K562 (cell line): ENCODE data around the gene BCL2L15. TPM values are rescaled to one million over a fixed set of nuclear protein-coding genes. Genes with fewer than 3 reads are reported as not detected.

Experiments
- ATAC-seq: fragments of 200-7000 bp; cut with Tn5 transposase; 3 replicates; pipeline ENCODE4 v1.9.1; 2020; ENCODE audit warnings: moderate library complexity
- BruUV-seq: library from RNA; stranded (reverse); fragments of 400-500 nt; replicated peaks from 2 replicates; lab custom pipeline; 2021; lab: Mats Ljungman, UMichigan
- CTCF ChIA-PET: fragments of 300-600 bp; formaldehyde crosslinking; extraction: SDS; loops from one replicate; lab custom pipeline; 2021; ENCODE audit warnings: low intra/inter-chr PET ratio; lab: Yijun Ruan, JAX
- POLR2A ChIA-PET: fragments of 300-600, 350-650 bp; sonication (Branson Sonifier 250); formaldehyde crosslinking; extraction: SDS; loops from one replicate; lab custom pipeline; 2021; ENCODE audit warnings: antibody characterized with exemption, inconsistent platforms; lab: Yijun Ruan, JAX
- DNase-seq, 4 experiments: peaks; one replicate each; pipeline versions ENCODE4 v3.0.0 to v3.0.0-alpha.2; 2011 to 2018; ENCODE audit warnings: low spot score in 3 of 4, mixed read lengths in 3 of 4; ENCODE audit errors: extremely low read depth in 1 of 4
- FAIRE-seq: peaks from 2 replicates; lab custom pipeline; 2011; peaks lifted over from hg19 to GRCh38; lab: Jason Lieb, UNC
- H2AFZ ChIP-seq: 2 replicates; pipeline ENCODE4 v1.6.0; 2011; ENCODE audit warnings: low read depth, low read length, control low read depth, inconsistent platforms
- H3K27ac ChIP-seq: fragments of 200-600 bp; 3 replicates; pipeline ENCODE4 v1.8.0; 2011; ENCODE audit warnings: low read depth, mild to moderate bottlenecking, control low read depth, inconsistent platforms, low read length, moderate library complexity, mixed read lengths; ENCODE audit errors: extremely low read depth
- H3K27me3 ChIP-seq, 2 experiments: fragments of 300-600 bp in 1 of 2; 2 replicates in 1 of 2; 3 replicates in 1 of 2; pipeline versions ENCODE4 v1.6.0 to v1.8.0; 2011; ENCODE audit warnings: inconsistent platforms in 2 of 2, low read length in 2 of 2, mild to moderate bottlenecking in 1 of 2, mixed read lengths in 1 of 2, moderate library complexity in 1 of 2; ENCODE audit not compliant: control insufficient read depth in 2 of 2, insufficient read depth in 2 of 2
- H3K36me3 ChIP-seq: fragments of 300-600 bp; 3 replicates; pipeline ENCODE4 v1.8.0; 2011; ENCODE audit warnings: mild to moderate bottlenecking, low read length, inconsistent platforms; ENCODE audit not compliant: control insufficient read depth, insufficient read depth
- H3K4me1 ChIP-seq, 2 experiments: fragments of 200-600 bp in 1 of 2; replicated peaks in 1 of 2; 2 replicates in 1 of 2; 3 replicates in 1 of 2; pipeline versions ENCODE4 v1.5.1 to v1.8.0; 2011; ENCODE audit warnings: inconsistent platforms in 2 of 2, low read length in 2 of 2, mild to moderate bottlenecking in 1 of 2, mixed read lengths in 1 of 2, moderate library complexity in 1 of 2; ENCODE audit not compliant: control insufficient read depth in 2 of 2, insufficient read depth in 2 of 2
- H3K4me2 ChIP-seq: 2 replicates; pipeline ENCODE4 v1.6.1; 2011; ENCODE audit warnings: low read length, control low read depth, inconsistent platforms, mixed read lengths; ENCODE audit not compliant: insufficient read depth
- H3K4me3 ChIP-seq: fragments of 200-600 bp; sonication (generic), shearing (Covaris generic); 2 replicates; pipeline ENCODE4 v1.5.1; 2016; ENCODE audit warnings: control low read depth, inconsistent platforms
- H3K79me2 ChIP-seq: fragments of 200-600 bp; 3 replicates; pipeline ENCODE4 v1.8.0; 2011; ENCODE audit warnings: low read length, inconsistent platforms; ENCODE audit not compliant: control insufficient read depth, insufficient read depth
- H3K9ac ChIP-seq, 2 experiments: 2 replicates each; pipeline versions ENCODE4 v1.6.0 to v1.6.1; 2011; ENCODE audit warnings: low read depth in 2 of 2, low read length in 2 of 2, control low read depth in 1 of 2, inconsistent platforms in 1 of 2, mild to moderate bottlenecking in 1 of 2, mixed read lengths in 1 of 2; ENCODE audit not compliant: insufficient read depth in 1 of 2
- H3K9me1 ChIP-seq: one replicate; pipeline ENCODE4 v1.6.0; 2011; ENCODE audit warnings: inconsistent platforms, mild to moderate bottlenecking, low read length, moderate library complexity; ENCODE audit not compliant: control insufficient read depth, insufficient read depth
- H3K9me3 ChIP-seq: replicated peaks from 2 replicates; pipeline ENCODE4 v1.5.1; 2011; ENCODE audit warnings: low read depth, low read length, inconsistent platforms; ENCODE audit not compliant: control insufficient read depth, insufficient read depth
- H4K20me1 ChIP-seq: replicated peaks from 2 replicates; pipeline ENCODE4 v1.6.1; 2011; ENCODE audit warnings: low read length, inconsistent platforms, mixed read lengths; ENCODE audit not compliant: control insufficient read depth, insufficient read depth
- CC2D1A ChIP-seq: fragments of 450-650 bp; IDR thresholded peaks from 2 replicates; pipeline ENCODE4 v1.6.1; 2017; ENCODE audit warnings: mild to moderate bottlenecking
- NFIC ChIP-seq: fragments of 450-650 bp; IDR thresholded peaks from 2 replicates; pipeline ENCODE4 v1.6.1; 2017; ENCODE audit warnings: mild to moderate bottlenecking, inconsistent platforms
- OTX1 ChIP-seq: fragments of 450-650 bp; formaldehyde crosslinking; IDR thresholded peaks from 2 replicates; pipeline ENCODE4 v1.4.0; 2022; ENCODE audit warnings: mild to moderate bottlenecking
- SMAD3 ChIP-seq: fragments of 450-650 bp; formaldehyde crosslinking; conservative IDR thresholded peaks from 2 replicates; pipeline ENCODE4 v1.4.0; 2020; ENCODE audit warnings: mild to moderate bottlenecking
- XRCC4 ChIP-seq: IDR thresholded peaks from one replicate; pipeline ENCODE4 v1.6.1; 2011; ENCODE audit not compliant: insufficient read depth, insufficient read length; ENCODE audit errors: extremely low read depth
- ZNF76 ChIP-seq: fragments of 250-450 bp; sonication (Bioruptor Pico); IDR thresholded peaks from 2 replicates; pipeline ENCODE4 v1.4.0; 2020; ENCODE audit warnings: mild to moderate bottlenecking, moderate library complexity, borderline replicate concordance
- ZNF778 ChIP-seq: fragments of 450-650 bp; formaldehyde crosslinking; IDR thresholded peaks from 2 replicates; pipeline ENCODE4 v1.4.0; 2020; ENCODE audit warnings: mild to moderate bottlenecking, moderate library complexity
- WGBS: fragments of 100-300 bp; shearing (Covaris generic); methylation state at CpG from one replicate; pipeline ENCODE4 v1.1.6; 2016; ENCODE audit warnings: low coverage, mixed read lengths; ENCODE audit not compliant: insufficient coverage; ENCODE audit errors: missing lambda C conversion rate; 5-methylcytosine and 5-hydroxymethylcytosine counted together
- in situ Hi-C: fragments of 300-500 bp; cut with MboI; formaldehyde crosslinking; loops from 4 replicates; pipeline ENCODE4 v1.15.0; 2018; ENCODE audit warnings: inconsistent platforms, mixed read lengths
- intact Hi-C: fragments of 100-400 bp; cut with micrococcal nuclease; formaldehyde crosslinking; loops from 2 replicates; pipeline ENCODE4 v1.14.2; 2022
- polyA plus RNA-seq, 8 experiments: library from polyadenylated mRNA; depleted of rRNA in 4 of 8; stranded (reverse) in 5 of 8; unstranded in 3 of 8; fragments of >200 nt; fragmentation: Nextera tagmentation in 2 of 8; fragmentation: Illumina TruSeq in 1 of 8; extraction: Ambion mirVana in 2 of 8; extraction: Trizol in 1 of 8; gene quantifications; 2 replicates each; pipeline versions ENCODE4 v1.2.1 to v1.2.3, GENCODE V29; 2011 to 2014; ENCODE audit warnings: inconsistent platforms in 1 of 8, missing spikeins in 1 of 8
- total RNA-seq, 7 experiments: library from RNA; depleted of rRNA in 6 of 7; stranded (reverse); fragments of >200 nt in 6 of 7; fragmentation: Illumina TruSeq in 2 of 7; extraction: Trizol in 2 of 7; gene quantifications; 2 replicates each; pipeline versions ENCODE4 v1.2.1 to v1.2.3, GENCODE V29; 2011 to 2021; ENCODE audit warnings: low replicate concordance in 1 of 7
- TF ChIP-seq, protein P1 (sequence below), 2 experiments: fragments of 450-650 bp; IDR thresholded peaks; 2 replicates each; pipeline ENCODE4 v1.6.1; 2018; ENCODE audit warnings: mild to moderate bottlenecking in 2 of 2, low read depth in 1 of 2; ENCODE audit not compliant: partially characterized antibody in 2 of 2
- TF ChIP-seq, protein P2 (sequence below): fragments of 200-400 bp; formaldehyde crosslinking; IDR thresholded peaks from 2 replicates; pipeline ENCODE4 v1.6.1; 2017; ENCODE audit warnings: mild to moderate bottlenecking, low read depth, low read length, moderate library complexity

BCL2L15 gene
- total and polyA plus RNA-seq, 9 of the 15 experiments (the other 6 are each of a cell fraction or from before 2014, with no cell fraction given), result 0.06 to 0.42 (median 0.28) TPM; not detected in 1

- TF ChIP-seq OTX1 (CRISPR knock-in tag) (no peak), ZNF76 (no peak)
These were observed 672 bp downstream of the BCL2L15 start (continued) for GRCh38 chr1:113886417-113887401.

DNA sequence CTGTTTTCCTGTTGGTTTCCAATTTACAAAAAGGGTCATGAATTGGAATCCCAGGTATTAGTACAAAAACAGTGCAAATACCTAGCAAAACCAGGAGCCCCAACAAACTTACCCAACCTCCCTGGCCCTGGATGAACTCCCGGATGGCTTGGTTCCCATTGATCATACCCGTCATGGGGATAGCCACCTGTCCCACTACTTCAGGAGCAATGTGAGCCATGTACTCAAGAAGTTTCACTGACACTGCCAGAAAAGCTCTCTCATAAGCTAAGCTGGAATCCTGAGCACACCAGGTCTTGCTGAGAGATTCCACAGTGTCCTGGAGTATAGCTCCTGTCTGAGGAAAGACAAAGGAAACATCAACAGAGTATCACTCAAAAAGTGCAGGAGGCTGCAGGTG is 5.7 kb downstream of the BCL2L15 start:
- ChIA-PET POLR2A (interaction anchor here (1.0 to 1.7 kb wide), 4 partner anchors 9 to 12 kb away, joined by 3 to 6 read pairs (median 5); no protein-coding TSS in a partner anchor), CTCF (no interaction called here)
- H3K79me2 ChIP-seq, result no peaks in the 10 kb centered on the region
- no peak overlapping the region for H3K4me2 ChIP-seq
- no peak; the same call in none of the 3 replicates for ATAC-seq
- intact Hi-C loops (no loop called here), in situ Hi-C loops (no loop called here)
- FAIRE-seq, result no peak
- TF ChIP-seq, protein P1, sequence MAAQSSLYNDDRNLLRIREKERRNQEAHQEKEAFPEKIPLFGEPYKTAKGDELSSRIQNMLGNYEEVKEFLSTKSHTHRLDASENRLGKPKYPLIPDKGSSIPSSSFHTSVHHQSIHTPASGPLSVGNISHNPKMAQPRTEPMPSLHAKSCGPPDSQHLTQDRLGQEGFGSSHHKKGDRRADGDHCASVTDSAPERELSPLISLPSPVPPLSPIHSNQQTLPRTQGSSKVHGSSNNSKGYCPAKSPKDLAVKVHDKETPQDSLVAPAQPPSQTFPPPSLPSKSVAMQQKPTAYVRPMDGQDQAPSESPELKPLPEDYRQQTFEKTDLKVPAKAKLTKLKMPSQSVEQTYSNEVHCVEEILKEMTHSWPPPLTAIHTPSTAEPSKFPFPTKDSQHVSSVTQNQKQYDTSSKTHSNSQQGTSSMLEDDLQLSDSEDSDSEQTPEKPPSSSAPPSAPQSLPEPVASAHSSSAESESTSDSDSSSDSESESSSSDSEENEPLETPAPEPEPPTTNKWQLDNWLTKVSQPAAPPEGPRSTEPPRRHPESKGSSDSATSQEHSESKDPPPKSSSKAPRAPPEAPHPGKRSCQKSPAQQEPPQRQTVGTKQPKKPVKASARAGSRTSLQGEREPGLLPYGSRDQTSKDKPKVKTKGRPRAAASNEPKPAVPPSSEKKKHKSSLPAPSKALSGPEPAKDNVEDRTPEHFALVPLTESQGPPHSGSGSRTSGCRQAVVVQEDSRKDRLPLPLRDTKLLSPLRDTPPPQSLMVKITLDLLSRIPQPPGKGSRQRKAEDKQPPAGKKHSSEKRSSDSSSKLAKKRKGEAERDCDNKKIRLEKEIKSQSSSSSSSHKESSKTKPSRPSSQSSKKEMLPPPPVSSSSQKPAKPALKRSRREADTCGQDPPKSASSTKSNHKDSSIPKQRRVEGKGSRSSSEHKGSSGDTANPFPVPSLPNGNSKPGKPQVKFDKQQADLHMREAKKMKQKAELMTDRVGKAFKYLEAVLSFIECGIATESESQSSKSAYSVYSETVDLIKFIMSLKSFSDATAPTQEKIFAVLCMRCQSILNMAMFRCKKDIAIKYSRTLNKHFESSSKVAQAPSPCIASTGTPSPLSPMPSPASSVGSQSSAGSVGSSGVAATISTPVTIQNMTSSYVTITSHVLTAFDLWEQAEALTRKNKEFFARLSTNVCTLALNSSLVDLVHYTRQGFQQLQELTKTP (IDR thresholded peaks at IDR 0.05; ENCODE audit: low read depth in 1 of 2, partially characterized antibody in 2 of 2), result no peak
- TF ChIP-seq ZNF778, result no peak
- TF ChIP-seq, protein P2, sequence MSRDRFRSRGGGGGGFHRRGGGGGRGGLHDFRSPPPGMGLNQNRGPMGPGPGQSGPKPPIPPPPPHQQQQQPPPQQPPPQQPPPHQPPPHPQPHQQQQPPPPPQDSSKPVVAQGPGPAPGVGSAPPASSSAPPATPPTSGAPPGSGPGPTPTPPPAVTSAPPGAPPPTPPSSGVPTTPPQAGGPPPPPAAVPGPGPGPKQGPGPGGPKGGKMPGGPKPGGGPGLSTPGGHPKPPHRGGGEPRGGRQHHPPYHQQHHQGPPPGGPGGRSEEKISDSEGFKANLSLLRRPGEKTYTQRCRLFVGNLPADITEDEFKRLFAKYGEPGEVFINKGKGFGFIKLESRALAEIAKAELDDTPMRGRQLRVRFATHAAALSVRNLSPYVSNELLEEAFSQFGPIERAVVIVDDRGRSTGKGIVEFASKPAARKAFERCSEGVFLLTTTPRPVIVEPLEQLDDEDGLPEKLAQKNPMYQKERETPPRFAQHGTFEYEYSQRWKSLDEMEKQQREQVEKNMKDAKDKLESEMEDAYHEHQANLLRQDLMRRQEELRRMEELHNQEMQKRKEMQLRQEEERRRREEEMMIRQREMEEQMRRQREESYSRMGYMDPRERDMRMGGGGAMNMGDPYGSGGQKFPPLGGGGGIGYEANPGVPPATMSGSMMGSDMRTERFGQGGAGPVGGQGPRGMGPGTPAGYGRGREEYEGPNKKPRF, result no peak
- TF ChIP-seq CC2D1A, result no peak
- no peak for TF ChIP-seq SMAD3 (CRISPR knock-in tag)
- TF ChIP-seq NFIC, result no peak
- no peak for TF ChIP-seq XRCC4
- no peaks in the 10 kb centered on the region; the same call in 1 of the 2 replicates for H3K9me3 ChIP-seq
- DNase-seq, result no peak
- H3K9me1 ChIP-seq, result no peaks in the 10 kb centered on the region
- WGBS, result 49% methylated on average over 2 of the region's 2 CpGs
- no peaks in the 10 kb centered on the region; a peak in 1 of 5 replicates for H3K4me1 ChIP-seq
- H3K4me3 ChIP-seq, result no peak overlapping the region
- no peaks in the 10 kb centered on the region for H3K27me3 ChIP-seq
- no peak overlapping the region for H3K9ac ChIP-seq
- no peak overlapping the region for H3K27ac ChIP-seq
- no peaks in the 10 kb centered on the region for H3K36me3 ChIP-seq
- peak overlapping the region; percentile 75 for H2AFZ ChIP-seq
- H4K20me1 ChIP-seq, result no peaks in the 10 kb centered on the region
- BruUV-seq, result no TSS peak
